Loucy (cell line): Measurements from ENCODE around the gene SETD2.

ENCODE experiments used
- H2AFZ ChIP-seq: fragments of 200-600 bp; sonication (generic); 2 replicates; pipeline ENCODE4 v1.6.0; 2016; ENCODE audit warnings: antibody characterized with exemption, mild to moderate bottlenecking, low read length, moderate library complexity
- H3F3A ChIP-seq: fragments of 200-600 bp; 2 replicates; pipeline ENCODE4 v1.6.0; 2016; ENCODE audit warnings: antibody characterized with exemption, low read depth, mild to moderate bottlenecking
- H3K27me3 ChIP-seq: fragments of 200-600 bp; sonication (generic); 2 replicates; pipeline ENCODE4 v1.6.1; 2014; ENCODE audit warnings: low read length, mild to moderate bottlenecking; ENCODE audit not compliant: insufficient read depth, poor library complexity, severe bottlenecking
- H3K36me3 ChIP-seq: fragments of 200-600 bp; sonication (generic); 2 replicates; pipeline ENCODE4 v1.6.1; 2016; ENCODE audit warnings: low read length; ENCODE audit not compliant: insufficient read depth
- H3K4me1 ChIP-seq: fragments of 200-600 bp; sonication (generic); 2 replicates; pipeline ENCODE4 v1.5.1; 2014; ENCODE audit warnings: low read length, mild to moderate bottlenecking; ENCODE audit not compliant: insufficient read depth, poor library complexity, severe bottlenecking
- H3K4me2 ChIP-seq: fragments of 200-600 bp; sonication (generic); 2 replicates; pipeline ENCODE4 v1.6.0; 2014; ENCODE audit warnings: antibody characterized with exemption, low read length, low read depth, mild to moderate bottlenecking; ENCODE audit not compliant: poor library complexity, severe bottlenecking
- H3K4me3 ChIP-seq: fragments of 200-600 bp; sonication (generic); 2 replicates; pipeline ENCODE4 v1.5.1; 2014; ENCODE audit warnings: low read length, mild to moderate bottlenecking, mixed read lengths; ENCODE audit not compliant: poor library complexity, severe bottlenecking
- H3K79me2 ChIP-seq: fragments of 200-600 bp; sonication (generic); 2 replicates; pipeline ENCODE4 v1.6.1; 2014; ENCODE audit warnings: low read length; ENCODE audit not compliant: insufficient read depth
- H3K9ac ChIP-seq: fragments of 200-600 bp; sonication (generic); 2 replicates; pipeline ENCODE4 v1.6.0; 2014; ENCODE audit warnings: mild to moderate bottlenecking, low read depth, low read length, moderate library complexity; ENCODE audit not compliant: poor library complexity, severe bottlenecking
- H3K9me2 ChIP-seq: fragments of 200-600 bp; sonication (generic); replicated peaks from 2 replicates; pipeline ENCODE4 v1.6.1; 2016; ENCODE audit warnings: low read depth, low read length, mixed read lengths
- H3K9me3 ChIP-seq: fragments of 200-600 bp; sonication (generic); 2 replicates; pipeline ENCODE4 v1.6.1; 2014; ENCODE audit warnings: mild to moderate bottlenecking, antibody characterized with exemption, low read length, low read depth; ENCODE audit not compliant: insufficient read depth
- H4K20me1 ChIP-seq: fragments of 200-600 bp; sonication (generic); 2 replicates; pipeline ENCODE4 v1.6.0; 2014; ENCODE audit warnings: antibody characterized with exemption, low read length, mild to moderate bottlenecking; ENCODE audit not compliant: insufficient read depth, poor library complexity, severe bottlenecking
- CTCF ChIP-seq: fragments of 200-600 bp; sonication (generic); conservative IDR thresholded peaks from 2 replicates; pipeline ENCODE4 v1.5.1; 2014; ENCODE audit warnings: mild to moderate bottlenecking, antibody characterized with exemption, low read length
- EZH2phosphoT487 ChIP-seq: fragments of 200-600 bp; IDR thresholded peaks from 2 replicates; pipeline ENCODE4 v1.6.1; 2018; ENCODE audit warnings: antibody characterized with exemption, mild to moderate bottlenecking, moderate library complexity, borderline replicate concordance

The SETD2 gene

GRCh38 chr3:47156396-47156795 lies 7.5 kb downstream of the SETD2 start:
- TF ChIP-seq CTCF = no peak
- TF ChIP-seq EZH2phosphoT487 = no peak
- Histone ChIP-seq H3K4me3 (peak overlapping the region; percentile 41), H3K79me2 (peaks cover 100% of the 10 kb centered on the region), H4K20me1 (peaks cover 90% of the 10 kb centered on the region), H3K9me3 (no peaks in the 10 kb centered on the region), H3F3A (no peaks in the 10 kb centered on the region), H3K4me2 (peak overlapping the region; percentile 92), H3K9ac (no peak overlapping the region), H3K9me2 (no peaks in the 10 kb centered on the region), H3K36me3 (no peaks in the 10 kb centered on the region), H3K4me1 (peaks cover 58% of the 10 kb centered on the region), H3K27me3 (no peaks in the 10 kb centered on the region), H2AFZ (no peak overlapping the region)

- H3K27me3 ChIP-seq = no peaks in the 10 kb centered on the region
- H4K20me1 ChIP-seq = peaks cover 89% of the 10 kb centered on the region
- peaks cover 44% of the 10 kb centered on the region for H3K4me1 ChIP-seq
- no peak overlapping the region for H3K9ac ChIP-seq
- H3K36me3 ChIP-seq = no peaks in the 10 kb centered on the region
- H3K9me2 ChIP-seq = no peaks in the 10 kb centered on the region
- H3K79me2 ChIP-seq = peaks cover 100% of the 10 kb centered on the region
- H3K4me2 ChIP-seq = peak overlapping the region; percentile 53
- H3K4me3 ChIP-seq = peak overlapping the region; percentile 14
- no peak overlapping the region for H2AFZ ChIP-seq
- TF ChIP-seq EZH2phosphoT487 (no peak), CTCF (no peak)
- H3K9me3 ChIP-seq = no peaks in the 10 kb centered on the region
- no peaks in the 10 kb centered on the region for H3F3A ChIP-seq
These were observed 11.3 kb downstream of the SETD2 start for GRCh38 chr3:47152578-47152977.

GRCh38 chr3:47151836-47152235 lies 12.1 kb downstream of the SETD2 start:
- H4K20me1 ChIP-seq = peaks cover 86% of the 10 kb centered on the region

More at GRCh38 chr3:47151836-47152235, 12.1 kb downstream of the SETD2 start:
- Histone ChIP-seq H3F3A (no peaks in the 10 kb centered on the region), H3K79me2 (peaks cover 100% of the 10 kb centered on the region), H3K4me3 (no peak overlapping the region), H3K4me2 (peak overlapping the region; percentile 53), H2AFZ (no peak overlapping the region), H3K36me3 (no peaks in the 10 kb centered on the region), H3K4me1 (peaks cover 41% of the 10 kb centered on the region), H3K9ac (no peak overlapping the region), H3K9me3 (no peaks in the 10 kb centered on the region), H3K27me3 (no peaks in the 10 kb centered on the region), H3K9me2 (no peaks in the 10 kb centered on the region)
- TF ChIP-seq CTCF = no peak
- TF ChIP-seq EZH2phosphoT487 = no peak
